Activated naive CD4-positive, alpha-beta T cell treated with anti-CD3 and anti-CD28 coated beads, Interleukin-2, amount 10 ng/mL, durations not matched to agents 7 days and 5 days (primary cell): ENCODE measurements around the gene RHOC.

Experiments
- CTCF ChIA-PET: fragments of 350-600 bp; sonication (Branson Sonifier 250); formaldehyde crosslinking; loops from one replicate; lab custom pipeline; 2021; ENCODE audit warnings: antibody characterized with exemption; lab: Charles Lee
- DNase-seq: peaks from one replicate; pipeline ENCODE4 v3.0.0-alpha.2; 2020
- H3K27ac Mint-ChIP-seq: one replicate; pipeline ENCODE4 v1.8.0; 2021; ENCODE audit warnings: mild to moderate bottlenecking, moderate library complexity, mixed read lengths
- H3K27me3 Mint-ChIP-seq: one replicate; pipeline ENCODE4 v1.8.0; 2021; ENCODE audit warnings: mild to moderate bottlenecking, mixed read lengths
- H3K36me3 Mint-ChIP-seq: one replicate; pipeline ENCODE4 v1.8.0; 2021; ENCODE audit warnings: mixed read lengths
- H3K4me1 Mint-ChIP-seq: one replicate; pipeline ENCODE4 v1.8.0; 2021; ENCODE audit warnings: mixed read lengths
- H3K4me3 Mint-ChIP-seq: one replicate; pipeline ENCODE4 v1.8.0; 2021; ENCODE audit warnings: mild to moderate bottlenecking, moderate library complexity, mixed read lengths
- H3K9me3 Mint-ChIP-seq: one replicate; pipeline ENCODE4 v1.8.0; 2021; ENCODE audit warnings: mixed read lengths

Gene RHOC

GRCh38 chr1:112702420-112703261, 4.3 kb downstream of the RHOC start:
- Mint-ChIP-seq H3K27ac (no peak overlapping the region), H3K36me3 (peaks cover 16% of the 10 kb centered on the region), H3K4me1 (peaks cover 68% of the 10 kb centered on the region), H3K9me3 (no peaks in the 10 kb centered on the region), H3K27me3 (peaks cover 6% of the 10 kb centered on the region), H3K4me3 (no peak overlapping the region)
- no peak for DNase-seq
- CTCF ChIA-PET = interaction anchor here (1.3 to 3.7 kb wide), 2 partner anchors 12 to 311 kb away, joined by 4 to 12 read pairs; partner anchors contain the start of gene PPM1J

GRCh38 chr1:112702067-112702395, 4.9 kb downstream of the RHOC start:
- CTCF ChIA-PET = interaction anchor here (1.3 to 3.7 kb wide), 2 partner anchors 13 to 311 kb away, joined by 4 to 12 read pairs; partner anchors contain the start of gene PPM1J
- peak overlapping the region; percentile 43 for H3K27ac Mint-ChIP-seq
- H3K4me1 Mint-ChIP-seq = peaks cover 64% of the 10 kb centered on the region
- H3K9me3 Mint-ChIP-seq = no peaks in the 10 kb centered on the region
- no peak for DNase-seq
- H3K4me3 Mint-ChIP-seq = no peak overlapping the region
- no peaks in the 10 kb centered on the region for H3K27me3 Mint-ChIP-seq
- H3K36me3 Mint-ChIP-seq = peaks cover 16% of the 10 kb centered on the region

GRCh38 chr1:112701227-112702066, 5.5 kb downstream of the RHOC start:
- H3K27ac Mint-ChIP-seq = peak overlapping the region; percentile 86
- DNase-seq = no peak
- CTCF ChIA-PET = interaction anchor here (1.3 kb wide), 1 partner anchor 14 kb away, joined by 4 read pairs; the partner anchor contains the start of gene PPM1J
- H3K4me3 Mint-ChIP-seq = no peak overlapping the region
- H3K27me3 Mint-ChIP-seq = no peaks in the 10 kb centered on the region
- H3K9me3 Mint-ChIP-seq = no peaks in the 10 kb centered on the region
- H3K36me3 Mint-ChIP-seq = peaks cover 17% of the 10 kb centered on the region
- H3K4me1 Mint-ChIP-seq = peaks cover 64% of the 10 kb centered on the region

GRCh38 chr1:112700290-112701226, 6.4 kb downstream of the RHOC start:
- Mint-ChIP-seq H3K27me3 (no peaks in the 10 kb centered on the region), H3K9me3 (no peaks in the 10 kb centered on the region), H3K4me3 (no peak overlapping the region), H3K27ac (peak overlapping the region; percentile 86), H3K36me3 (peaks cover 17% of the 10 kb centered on the region), H3K4me1 (peaks cover 56% of the 10 kb centered on the region)
- DNase-seq = peak; percentile 78
- CTCF ChIA-PET = interaction anchor here (0.9 to 1.3 kb wide), 3 partner anchors 7 to 16 kb away, joined by 3 to 4 read pairs (median 3); partner anchors contain the start of gene PPM1J

- peaks cover 17% of the 10 kb centered on the region for H3K36me3 Mint-ChIP-seq
- CTCF ChIA-PET = interaction anchor here (0.9 to 1.3 kb wide), 3 partner anchors 8 to 17 kb away, joined by 3 to 4 read pairs (median 3); partner anchors contain the start of gene PPM1J
- no peak overlapping the region for H3K4me3 Mint-ChIP-seq
- peak; percentile 18 for DNase-seq
- H3K4me1 Mint-ChIP-seq = peaks cover 46% of the 10 kb centered on the region
- no peaks in the 10 kb centered on the region for H3K27me3 Mint-ChIP-seq
- no peaks in the 10 kb centered on the region for H3K9me3 Mint-ChIP-seq
- peak overlapping the region; percentile 86 for H3K27ac Mint-ChIP-seq
Observed at GRCh38 chr1:112699425-112700144, 7.3 kb downstream of the RHOC start.

GRCh38 chr1:112698366-112699310, 8.3 kb downstream of the RHOC start:
- CTCF ChIA-PET = interaction anchor here (1.3 kb wide), 1 partner anchor 9 kb away, joined by 4 read pairs; no protein-coding TSS in a partner anchor
- H3K27me3 Mint-ChIP-seq = no peaks in the 10 kb centered on the region
- DNase-seq = peak; percentile 15
- H3K4me1 Mint-ChIP-seq = peaks cover 37% of the 10 kb centered on the region
- H3K27ac Mint-ChIP-seq = peak overlapping the region; percentile 63
- H3K9me3 Mint-ChIP-seq = no peaks in the 10 kb centered on the region
- peaks cover 17% of the 10 kb centered on the region for H3K36me3 Mint-ChIP-seq
- H3K4me3 Mint-ChIP-seq = no peak overlapping the region

- peaks cover 31% of the 10 kb centered on the region for H3K4me1 Mint-ChIP-seq
- no peak overlapping the region for H3K27ac Mint-ChIP-seq
- no peak for DNase-seq
- H3K27me3 Mint-ChIP-seq = no peaks in the 10 kb centered on the region
- no peaks in the 10 kb centered on the region for H3K9me3 Mint-ChIP-seq
- CTCF ChIA-PET = no interaction called here
- peaks cover 20% of the 10 kb centered on the region for H3K36me3 Mint-ChIP-seq
- no peak overlapping the region for H3K4me3 Mint-ChIP-seq
Observed at GRCh38 chr1:112697781-112698201, 9.1 kb downstream of the RHOC start.

GRCh38 chr1:112696578-112697314, 10.2 kb downstream of the RHOC start:
- Mint-ChIP-seq H3K36me3 (peaks cover 25% of the 10 kb centered on the region), H3K27ac (no peak overlapping the region)

GRCh38 chr1:112695276-112695675, 11.7 kb downstream of the RHOC start:
- CTCF ChIA-PET = interaction anchor here (0.6 to 1.7 kb wide), 2 partner anchors 13 to 73 kb away, joined by 3 read pairs; no protein-coding TSS in a partner anchor

More at GRCh38 chr1:112696578-112697314, 10.2 kb downstream of the RHOC start:
- Mint-ChIP-seq H3K9me3 (no peaks in the 10 kb centered on the region), H3K27me3 (no peaks in the 10 kb centered on the region), H3K4me1 (peaks cover 21% of the 10 kb centered on the region), H3K4me3 (no peak overlapping the region)
- DNase-seq = no peak
- CTCF ChIA-PET = interaction anchor here (1.7 kb wide), 1 partner anchor 11 kb away, joined by 3 read pairs; no protein-coding TSS in a partner anchor

GRCh38 chr1:112694363-112694929, 12.5 kb downstream of the RHOC start:
- CTCF ChIA-PET = no interaction called here
- DNase-seq = no peak
- Mint-ChIP-seq H3K4me1 (no peaks in the 10 kb centered on the region), H3K36me3 (peaks cover 26% of the 10 kb centered on the region), H3K4me3 (no peak overlapping the region), H3K9me3 (no peaks in the 10 kb centered on the region), H3K27me3 (no peaks in the 10 kb centered on the region), H3K27ac (no peak overlapping the region)

More at GRCh38 chr1:112695276-112695675, 11.7 kb downstream of the RHOC start:
- Mint-ChIP-seq H3K4me1 (peaks cover 6% of the 10 kb centered on the region), H3K27me3 (no peaks in the 10 kb centered on the region), H3K36me3 (peaks cover 26% of the 10 kb centered on the region), H3K27ac (no peak overlapping the region), H3K9me3 (no peaks in the 10 kb centered on the region), H3K4me3 (no peak overlapping the region)
- DNase-seq = no peak

- CTCF ChIA-PET = no interaction called here
- H3K27ac Mint-ChIP-seq = no peak overlapping the region
- peaks cover 22% of the 10 kb centered on the region for H3K36me3 Mint-ChIP-seq
- no peak overlapping the region for H3K4me3 Mint-ChIP-seq
- H3K4me1 Mint-ChIP-seq = no peaks in the 10 kb centered on the region
- H3K9me3 Mint-ChIP-seq = no peaks in the 10 kb centered on the region
- H3K27me3 Mint-ChIP-seq = no peaks in the 10 kb centered on the region
- DNase-seq = no peak
Observed at GRCh38 chr1:112693821-112694220, 13.1 kb downstream of the RHOC start.
